Measurements from ENCODE around the gene RAMP1. TPM values are rescaled to one million over a fixed set of nuclear protein-coding genes. Genes with fewer than 3 reads are reported as not detected.

Gene RAMP1
- total and polyA plus RNA-seq, 2 experiments from 2014 or later = 5.6 to 5.7 TPM

DNA sequence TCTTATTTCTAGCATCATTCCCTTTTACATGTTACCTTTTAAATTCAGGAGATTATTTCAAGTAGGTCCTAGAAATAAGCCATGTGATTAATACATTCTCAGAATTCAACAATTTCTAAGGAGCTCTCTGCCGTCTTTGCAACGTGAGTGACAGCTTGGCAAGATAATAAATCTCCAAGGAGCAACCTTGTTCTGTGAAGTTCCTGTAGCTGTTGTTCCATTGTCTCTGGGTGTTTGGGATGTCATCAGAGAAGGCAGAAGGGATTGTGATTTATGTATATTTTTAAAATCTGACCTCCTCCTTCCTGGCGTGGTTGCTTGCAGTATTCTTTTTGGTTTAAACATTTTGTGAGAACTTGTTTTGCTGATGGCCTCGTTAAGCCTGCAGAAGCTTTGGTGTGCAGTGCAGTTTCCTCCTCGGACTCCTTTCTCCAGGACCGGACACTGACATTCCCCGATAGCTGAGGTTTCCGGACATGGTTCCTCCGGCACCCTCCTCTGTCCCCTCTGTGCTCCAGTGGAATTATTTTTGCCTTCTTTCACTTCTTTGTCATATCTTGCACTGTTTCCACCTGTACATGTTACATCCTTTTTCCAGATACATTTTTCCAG lies 33.7 kb downstream of the RAMP1 start:
- H3K4me1 ChIP-seq (ENCODE audit: low read depth) = peaks cover 12% of the 10 kb centered on the region
- no peaks in the 10 kb centered on the region for H3K36me3 ChIP-seq
- no peaks in the 10 kb centered on the region for H3K9me3 ChIP-seq (ENCODE audit: low read depth)
- no peak overlapping the region for H3K27ac ChIP-seq
- H3K4me3 ChIP-seq = no peak overlapping the region
- H3K27me3 ChIP-seq = no peaks in the 10 kb centered on the region
- TF ChIP-seq, protein P1, sequence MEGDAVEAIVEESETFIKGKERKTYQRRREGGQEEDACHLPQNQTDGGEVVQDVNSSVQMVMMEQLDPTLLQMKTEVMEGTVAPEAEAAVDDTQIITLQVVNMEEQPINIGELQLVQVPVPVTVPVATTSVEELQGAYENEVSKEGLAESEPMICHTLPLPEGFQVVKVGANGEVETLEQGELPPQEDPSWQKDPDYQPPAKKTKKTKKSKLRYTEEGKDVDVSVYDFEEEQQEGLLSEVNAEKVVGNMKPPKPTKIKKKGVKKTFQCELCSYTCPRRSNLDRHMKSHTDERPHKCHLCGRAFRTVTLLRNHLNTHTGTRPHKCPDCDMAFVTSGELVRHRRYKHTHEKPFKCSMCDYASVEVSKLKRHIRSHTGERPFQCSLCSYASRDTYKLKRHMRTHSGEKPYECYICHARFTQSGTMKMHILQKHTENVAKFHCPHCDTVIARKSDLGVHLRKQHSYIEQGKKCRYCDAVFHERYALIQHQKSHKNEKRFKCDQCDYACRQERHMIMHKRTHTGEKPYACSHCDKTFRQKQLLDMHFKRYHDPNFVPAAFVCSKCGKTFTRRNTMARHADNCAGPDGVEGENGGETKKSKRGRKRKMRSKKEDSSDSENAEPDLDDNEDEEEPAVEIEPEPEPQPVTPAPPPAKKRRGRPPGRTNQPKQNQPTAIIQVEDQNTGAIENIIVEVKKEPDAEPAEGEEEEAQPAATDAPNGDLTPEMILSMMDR (IDR thresholded peaks at IDR 0.05; ENCODE audit: low read depth, low read length) = no peak
- peak in 1 of 2 donors; percentile 27 for DNase-seq (ENCODE audit: low read depth in 1 of 2, low spot score in 1 of 2)

DNA sequence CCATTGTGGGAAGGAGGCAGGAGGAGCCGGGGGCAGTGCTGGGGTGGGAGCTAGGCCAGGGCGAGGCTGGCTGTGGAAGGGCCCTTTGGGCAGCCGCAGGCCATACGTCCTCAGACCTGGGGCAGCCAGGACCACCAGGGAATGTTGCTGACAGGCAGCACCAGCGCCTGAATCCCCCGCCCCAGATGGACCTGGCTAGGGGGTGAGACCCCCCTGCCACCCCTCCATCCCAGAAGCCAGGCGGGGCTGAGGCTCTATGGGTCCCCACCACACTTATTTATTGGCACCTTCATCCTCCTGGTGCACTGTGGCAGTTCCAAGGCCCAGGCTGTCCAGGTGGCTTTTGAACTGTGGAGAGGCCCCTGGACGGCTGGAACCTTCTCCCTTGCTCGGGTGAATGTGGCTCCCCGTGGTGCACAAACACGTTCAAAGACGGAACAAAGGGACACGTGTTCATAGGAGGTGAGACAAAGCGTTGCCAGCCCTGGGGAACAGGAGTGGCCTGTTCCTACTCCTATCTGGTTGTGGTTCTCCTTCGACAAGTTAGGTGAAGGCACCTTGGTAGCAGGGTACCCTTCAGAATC lies 35.1 kb downstream of the RAMP1 start:
- TF ChIP-seq, protein P1 (IDR thresholded peaks at IDR 0.05; ENCODE audit: low read depth, low read length) = no peak
- H3K36me3 ChIP-seq = no peaks in the 10 kb centered on the region
- no peaks in the 10 kb centered on the region for H3K27me3 ChIP-seq
- H3K4me3 ChIP-seq = no peak overlapping the region
- no peaks in the 10 kb centered on the region for H3K9me3 ChIP-seq (ENCODE audit: low read depth)
- peaks cover 15% of the 10 kb centered on the region for H3K4me1 ChIP-seq (ENCODE audit: low read depth)
- no peak for DNase-seq (ENCODE audit: low read depth in 1 of 2, low spot score in 1 of 2)
- H3K27ac ChIP-seq = no peak overlapping the region

DNA sequence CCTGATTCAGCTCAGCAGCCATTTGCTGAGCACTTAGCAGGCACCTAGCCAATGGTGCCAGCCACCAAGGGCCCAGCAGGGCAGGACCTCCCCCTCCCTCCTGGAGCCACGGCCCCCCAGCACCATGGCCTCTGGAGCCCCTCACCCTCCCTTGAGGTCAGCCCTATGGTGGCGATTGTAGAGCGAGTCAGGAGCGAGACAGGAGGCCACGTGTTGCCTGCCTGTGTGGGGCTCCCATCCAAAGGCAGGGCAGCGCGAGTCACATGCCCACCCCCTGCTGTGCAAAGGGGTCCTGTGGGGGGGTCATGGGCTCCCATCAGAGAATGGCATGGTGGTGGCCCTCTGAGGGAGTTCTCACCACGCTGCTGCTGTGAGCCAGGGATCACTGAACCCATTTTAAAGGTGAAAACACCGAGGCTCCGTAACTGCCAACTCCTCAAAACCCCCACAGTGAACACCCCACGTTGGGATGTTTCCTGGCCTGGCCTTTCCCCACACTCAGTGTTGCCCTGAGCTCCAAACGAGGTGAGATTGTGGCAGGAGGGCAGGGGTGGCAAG lies 35.6 kb downstream of the RAMP1 start:
- no peak for DNase-seq (ENCODE audit: low read depth in 1 of 2, low spot score in 1 of 2)
- Histone ChIP-seq H3K4me3 (no peak overlapping the region), H3K36me3 (no peaks in the 10 kb centered on the region), H3K9me3 (ENCODE audit: low read depth) (no peaks in the 10 kb centered on the region), H3K4me1 (ENCODE audit: low read depth) (peaks cover 18% of the 10 kb centered on the region), H3K27me3 (no peaks in the 10 kb centered on the region), H3K27ac (no peak overlapping the region)
- TF ChIP-seq, protein P1 (IDR thresholded peaks at IDR 0.05; ENCODE audit: low read depth, low read length) = no peak

DNA sequence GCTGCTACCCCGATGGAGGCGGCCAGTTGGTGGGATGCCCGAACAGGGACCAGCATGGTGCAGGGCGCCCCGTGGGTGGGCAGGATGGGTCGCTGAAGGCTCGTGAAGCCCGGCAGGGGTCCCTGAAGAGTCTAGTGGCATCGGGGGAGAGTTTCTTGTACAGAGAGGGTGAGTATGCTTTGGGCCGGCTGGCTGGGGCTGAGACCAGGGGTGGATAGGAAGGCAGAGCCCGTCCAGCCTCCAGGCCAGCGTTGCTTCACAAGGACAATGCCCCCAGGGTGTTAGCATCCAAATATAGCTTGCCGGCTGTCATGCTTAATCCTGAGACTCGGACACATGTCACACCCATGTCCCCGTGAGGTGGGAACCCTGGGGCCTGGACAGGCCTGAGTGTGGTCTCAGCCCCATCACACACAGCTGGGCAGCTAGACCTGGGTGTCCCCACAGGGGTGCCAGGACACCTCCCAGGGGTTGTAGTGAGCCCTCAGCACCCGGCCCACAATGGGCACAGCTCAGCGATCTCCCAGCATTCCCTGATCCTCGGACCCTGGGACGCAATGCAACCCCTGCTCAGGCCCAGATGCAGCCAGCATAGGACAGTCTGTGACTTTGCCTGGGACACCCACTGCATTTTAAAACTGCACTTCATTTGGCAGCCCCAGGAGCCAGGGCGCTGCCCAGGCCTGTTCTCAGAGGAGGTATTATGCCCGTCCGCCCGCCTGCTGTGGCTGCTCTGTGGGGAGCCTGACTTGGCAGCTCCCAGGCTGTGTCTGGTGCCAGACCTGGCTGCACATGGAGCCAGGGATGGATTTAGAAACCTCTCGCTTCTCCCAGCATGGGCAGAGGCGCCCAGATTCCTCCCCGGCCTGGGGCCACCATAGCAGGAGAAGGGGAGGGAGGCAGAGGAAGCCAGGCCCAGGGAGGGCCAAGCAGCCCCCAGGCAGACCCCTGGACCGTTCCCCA lies 36.4 kb downstream of the RAMP1 start:
- DNase-seq (ENCODE audit: low read depth in 1 of 2, low spot score in 1 of 2) = no peak
- TF ChIP-seq, protein P1 (IDR thresholded peaks at IDR 0.05; ENCODE audit: low read depth, low read length) = no peak

DNA sequence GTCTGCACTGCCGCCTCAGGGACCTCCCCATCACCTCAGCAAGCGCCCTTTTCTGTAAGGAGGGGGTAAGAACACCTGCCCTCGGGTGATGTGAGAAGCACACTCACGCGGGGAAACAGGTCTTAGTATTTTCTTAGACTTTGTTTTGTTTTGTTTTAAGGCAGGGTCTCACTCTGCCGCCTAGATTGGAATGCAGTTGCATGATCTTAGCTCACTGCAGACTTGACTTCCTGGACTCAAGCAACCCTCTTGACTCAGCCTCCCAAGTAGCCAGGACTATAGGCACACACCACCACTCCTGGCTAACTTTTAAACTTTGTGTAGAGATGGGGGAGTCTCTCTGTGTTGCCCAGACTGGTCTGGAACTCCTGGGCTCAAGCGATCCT lies 37.1 kb downstream of the RAMP1 start:
- DNase-seq (ENCODE audit: low read depth in 1 of 2, low spot score in 1 of 2) = no peak
- Histone ChIP-seq H3K27me3 (no peaks in the 10 kb centered on the region), H3K4me1 (ENCODE audit: low read depth) (peaks cover 18% of the 10 kb centered on the region), H3K36me3 (no peaks in the 10 kb centered on the region), H3K27ac (no peak overlapping the region), H3K9me3 (ENCODE audit: low read depth) (no peaks in the 10 kb centered on the region), H3K4me3 (no peak overlapping the region)
- TF ChIP-seq, protein P1 (IDR thresholded peaks at IDR 0.05; ENCODE audit: low read depth, low read length) = no peak

More for the DNA sequence above, 36.4 kb downstream of the RAMP1 start:
- Histone ChIP-seq H3K36me3 (no peaks in the 10 kb centered on the region), H3K4me3 (no peak overlapping the region), H3K27me3 (no peaks in the 10 kb centered on the region), H3K27ac (no peak overlapping the region), H3K4me1 (ENCODE audit: low read depth) (peaks cover 18% of the 10 kb centered on the region), H3K9me3 (ENCODE audit: low read depth) (no peaks in the 10 kb centered on the region)

Data from cardiac muscle cell (in vitro differentiated cells and primary cell).